ENCODE results near the gene PODNL1. TPM values are rescaled to one million over a fixed set of nuclear protein-coding genes. Genes with fewer than 3 reads are reported as not detected.

The PODNL1 gene
- total and polyA plus RNA-seq, 10 of the 15 experiments (the other 5 are each of a cell fraction or from before 2014, with no cell fraction given): 0.04 to 0.44 TPM; not detected in 8

- no peak for TF ChIP-seq CREB1 (IDR thresholded peaks at IDR 0.05; ENCODE audit: low read depth)
- TF ChIP-seq ZNF207 (IDR thresholded peaks at IDR 0.05; ENCODE audit: borderline replicate concordance): no peak
- TF ChIP-seq ZNF592 (IDR thresholded peaks at IDR 0.05): no peak
- no peak for TF ChIP-seq DPF2 (IDR thresholded peaks at IDR 0.05)
- TF ChIP-seq BCL11A (IDR thresholded peaks at IDR 0.05; ENCODE audit: low read depth, low read length): no peak
- TF ChIP-seq PRDM15 (CRISPR knock-in tag; IDR thresholded peaks at IDR 0.05): no peak
Observed at GRCh38 chr19:13892870-13893269, 45.3 kb downstream of the PODNL1 start (continued).
